SK-N-DZ (cell line): ENCODE results near the gene TDRD9.

Experiments used
- DNase-seq: peaks from one replicate; pipeline ENCODE4 v3.0.0-alpha.2; 2015; ENCODE audit warnings: low spot score

TDRD9 gene

DNA sequence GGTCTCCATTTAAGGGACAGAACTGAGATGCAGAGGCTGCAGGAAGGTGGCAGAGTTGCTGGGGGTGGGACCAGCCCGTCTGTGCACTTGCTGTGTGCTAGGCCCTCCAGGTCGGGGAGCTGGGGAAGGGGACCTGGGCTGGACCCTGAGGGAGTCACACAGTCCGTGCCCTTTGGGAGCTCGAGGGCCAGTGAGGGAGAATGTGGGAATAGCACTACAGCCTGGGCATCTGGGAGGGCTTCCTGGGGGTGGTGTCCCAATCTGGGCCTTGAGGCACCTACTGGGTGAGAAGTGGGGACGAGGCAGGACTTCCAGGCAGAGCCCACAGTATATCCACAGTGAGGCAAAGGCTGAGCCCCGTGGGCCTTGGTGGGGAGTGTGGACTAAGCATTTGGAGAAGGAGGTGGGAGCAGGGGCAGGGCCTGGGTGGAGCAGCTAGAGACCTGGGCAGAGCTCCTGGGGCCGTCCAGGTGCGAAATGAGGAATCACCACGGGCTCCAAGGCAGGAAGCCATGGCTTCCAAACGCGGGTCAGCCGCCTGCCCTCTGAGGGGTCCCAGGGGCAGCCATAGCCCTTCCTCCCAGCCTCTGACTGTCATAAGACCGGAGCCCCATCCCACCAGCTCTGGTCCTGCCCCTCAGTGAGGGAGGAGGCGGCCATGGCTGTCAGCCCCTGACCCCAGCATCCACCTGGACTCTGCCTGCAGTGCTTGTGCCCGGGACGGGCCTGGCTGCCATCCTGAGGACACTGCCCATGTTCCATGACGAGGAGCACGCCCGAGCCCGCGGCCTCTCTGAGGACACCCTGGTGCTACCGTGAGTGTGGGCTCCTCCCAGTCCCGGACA is 163.9 kb downstream of the TDRD9 start:
- no peak for DNase-seq

DNA sequence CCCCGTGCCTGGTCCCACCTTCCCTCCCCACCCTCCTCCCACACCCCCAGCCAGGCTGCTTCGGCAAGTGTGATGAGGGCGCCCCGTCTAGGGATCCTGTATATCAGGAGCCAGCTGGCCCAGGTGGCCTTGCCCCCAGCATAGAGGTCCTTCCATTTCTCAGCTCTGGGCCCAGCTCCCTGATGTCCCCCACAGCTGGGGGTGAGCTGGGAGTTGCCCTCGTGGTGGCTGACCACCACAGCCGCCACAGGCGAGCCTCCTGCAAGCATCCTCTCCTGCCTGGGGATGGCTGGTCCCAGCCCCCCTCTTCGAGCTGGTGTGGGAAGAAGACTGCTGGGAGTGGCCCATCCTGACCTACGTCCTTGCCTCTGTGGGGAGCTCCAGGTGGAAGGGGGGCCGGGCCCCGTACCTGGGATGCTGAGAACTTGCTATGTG is 164.7 kb downstream of the TDRD9 start:
- no peak for DNase-seq

DNA sequence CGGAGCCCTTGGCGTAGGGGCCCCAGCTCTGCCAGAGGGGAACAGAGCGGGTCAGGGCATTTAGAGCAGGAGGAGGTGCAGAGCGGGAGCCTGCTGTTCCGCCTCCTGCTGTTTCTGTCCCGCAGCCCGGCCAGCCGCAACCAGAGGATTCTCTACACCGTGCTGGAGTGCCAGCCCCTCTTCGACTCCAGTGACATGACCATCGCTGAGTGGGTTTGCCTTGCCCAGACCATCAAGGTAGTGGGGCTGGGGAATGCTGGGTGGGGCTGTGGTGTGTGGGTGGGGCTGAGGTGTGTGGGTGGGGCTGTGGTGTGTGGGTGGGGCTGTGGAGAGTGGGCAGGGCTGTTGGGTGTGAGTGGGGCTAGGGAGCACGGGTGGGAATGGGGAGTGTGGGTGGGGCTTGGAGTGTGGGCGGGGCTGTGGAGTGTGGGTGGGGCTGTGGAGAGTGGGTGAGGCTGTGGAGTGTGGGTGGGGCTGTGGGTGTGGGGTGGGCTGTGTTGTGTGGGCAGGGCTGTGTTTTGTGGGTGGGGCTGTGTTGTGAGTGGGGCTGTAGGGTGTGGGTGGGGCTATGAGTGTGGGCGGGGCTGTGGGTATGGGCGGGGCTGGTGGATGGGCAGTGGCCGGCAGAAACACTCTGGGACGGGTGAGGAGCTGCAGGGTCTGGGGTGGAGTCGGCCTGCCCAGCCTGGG is 165.3 kb downstream of the TDRD9 start:
- no peak for DNase-seq

DNA sequence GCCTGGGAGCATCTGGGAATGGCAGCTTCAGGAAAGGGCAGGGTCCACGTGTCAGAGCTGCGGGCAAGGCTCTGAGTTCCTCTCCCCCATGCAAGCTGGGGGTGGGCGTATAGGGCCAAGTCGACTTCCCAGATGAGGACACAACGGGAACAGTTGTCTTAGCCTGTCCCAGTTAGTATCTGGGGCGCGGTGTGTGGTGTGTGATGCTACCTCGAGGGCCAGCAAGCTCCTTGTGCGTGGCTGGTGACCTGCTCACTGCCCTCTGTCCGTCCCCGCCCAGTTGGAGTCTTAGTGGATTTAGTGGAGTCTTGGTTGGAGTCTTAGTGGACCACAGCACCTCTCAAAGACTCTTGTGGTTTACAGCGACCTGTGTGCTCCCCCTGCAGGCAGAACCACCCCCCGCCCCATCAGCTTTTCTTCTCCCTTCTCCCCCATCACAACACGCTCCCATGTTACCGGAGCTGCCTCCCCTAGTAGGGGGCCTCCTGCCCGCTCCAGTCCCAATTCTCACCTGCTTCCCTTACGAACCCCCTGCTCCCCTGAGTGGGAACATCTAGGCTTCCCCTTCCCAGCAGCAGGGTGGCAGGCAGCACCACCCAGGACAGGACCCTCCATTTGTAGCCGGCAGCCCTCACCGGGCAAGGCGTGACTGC is 165.9 kb downstream of the TDRD9 start:
- DNase-seq, result no peak

DNA sequence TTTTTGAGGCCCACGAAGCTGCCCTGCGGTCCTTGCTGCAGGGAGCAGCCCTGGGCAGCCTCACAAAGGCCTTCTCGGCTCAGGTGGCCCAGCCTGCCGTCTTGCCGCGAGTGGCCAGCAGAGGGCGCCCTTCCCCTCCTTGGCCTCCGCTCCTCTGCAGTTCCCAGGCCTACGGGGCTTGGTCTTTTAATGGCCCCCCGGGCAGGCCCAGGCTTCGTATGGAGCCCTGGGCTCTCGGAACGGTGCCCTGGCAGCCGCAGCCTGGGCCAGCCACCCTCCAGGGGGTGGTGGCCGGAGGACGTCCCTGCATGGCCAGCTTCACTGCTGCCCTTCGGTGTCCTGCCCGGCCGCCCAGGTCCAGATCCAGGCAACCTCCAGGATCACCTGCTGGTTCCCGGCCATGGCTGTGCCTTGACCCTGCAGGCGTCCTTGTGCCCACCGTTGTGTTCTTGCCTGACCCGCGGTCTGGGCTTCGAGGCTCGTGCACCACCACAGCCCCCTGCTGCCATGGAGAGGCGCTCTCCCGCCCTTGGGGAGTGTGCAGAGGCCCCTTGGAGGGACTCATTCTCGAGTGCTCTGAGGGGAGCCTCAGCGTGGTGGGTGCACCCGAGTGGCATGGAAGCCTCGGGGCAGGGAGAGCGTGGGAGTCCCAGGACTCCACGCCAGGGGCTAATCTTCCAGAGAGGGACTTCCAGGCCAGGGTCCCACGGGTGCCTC is 166.6 kb downstream of the TDRD9 start:
- DNase-seq, result peak; percentile 36

DNA sequence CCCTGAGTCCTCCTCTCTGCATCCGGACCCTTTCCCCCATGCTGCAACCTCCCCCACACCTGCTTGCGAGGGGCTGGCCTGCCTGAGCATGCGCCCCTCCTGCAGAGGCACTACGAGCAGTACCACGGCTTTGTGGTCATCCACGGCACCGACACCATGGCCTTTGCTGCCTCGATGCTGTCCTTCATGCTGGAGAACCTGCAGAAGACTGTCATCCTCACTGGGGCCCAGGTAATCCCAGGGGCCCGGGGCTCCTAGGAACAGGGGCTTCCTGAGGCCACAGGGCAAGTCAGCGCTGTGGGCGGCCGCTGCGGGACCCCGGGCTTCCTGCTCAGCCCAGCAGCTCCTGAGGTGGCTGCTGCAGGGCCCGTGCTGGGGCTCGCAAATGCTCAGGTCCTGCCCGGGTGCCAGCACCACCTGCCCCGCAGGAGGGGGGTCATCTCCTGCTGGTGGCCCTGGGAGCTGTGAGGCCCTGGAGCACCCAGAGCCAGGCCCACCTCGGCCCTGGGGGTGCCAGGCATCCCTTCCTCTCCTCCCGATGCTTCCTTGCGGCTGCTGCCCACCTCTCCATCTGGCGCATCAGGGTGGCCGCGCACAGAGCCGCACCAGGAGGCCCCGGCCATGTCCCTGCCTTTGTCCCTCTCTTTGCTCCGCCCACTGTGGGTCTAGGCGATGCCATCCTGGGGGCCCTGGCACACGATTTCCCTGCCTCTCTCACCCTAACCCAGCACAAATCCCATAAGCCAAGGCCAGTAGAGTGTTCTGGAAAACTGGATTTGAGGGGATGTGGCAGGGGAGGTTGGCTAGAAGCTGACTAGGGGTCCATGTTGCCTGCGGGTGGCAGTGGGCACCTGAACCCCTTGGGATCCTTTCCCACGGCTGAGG is 167.4 kb downstream of the TDRD9 start:
- no peak for DNase-seq

DNA sequence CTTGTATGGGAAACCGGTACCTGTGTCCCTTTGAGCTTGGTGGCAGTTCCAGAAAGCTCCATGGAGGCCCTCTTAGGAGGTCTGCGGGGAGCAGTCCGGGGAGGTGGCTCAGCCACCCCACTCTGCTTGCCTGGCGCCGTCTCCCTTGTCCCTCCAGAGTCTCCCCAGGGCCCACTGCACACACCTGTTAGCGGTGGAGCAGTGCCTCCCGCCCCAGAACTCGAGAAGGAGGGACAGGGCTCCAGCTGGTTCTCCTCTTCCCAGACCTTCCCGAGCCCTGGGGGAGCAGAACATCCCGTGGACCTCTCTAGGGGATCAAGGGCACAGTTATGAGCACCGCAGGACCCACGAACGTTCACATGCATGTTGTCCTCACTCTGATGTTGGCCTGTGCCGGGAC is 168.1 kb downstream of the TDRD9 start:
- no peak for DNase-seq

DNA sequence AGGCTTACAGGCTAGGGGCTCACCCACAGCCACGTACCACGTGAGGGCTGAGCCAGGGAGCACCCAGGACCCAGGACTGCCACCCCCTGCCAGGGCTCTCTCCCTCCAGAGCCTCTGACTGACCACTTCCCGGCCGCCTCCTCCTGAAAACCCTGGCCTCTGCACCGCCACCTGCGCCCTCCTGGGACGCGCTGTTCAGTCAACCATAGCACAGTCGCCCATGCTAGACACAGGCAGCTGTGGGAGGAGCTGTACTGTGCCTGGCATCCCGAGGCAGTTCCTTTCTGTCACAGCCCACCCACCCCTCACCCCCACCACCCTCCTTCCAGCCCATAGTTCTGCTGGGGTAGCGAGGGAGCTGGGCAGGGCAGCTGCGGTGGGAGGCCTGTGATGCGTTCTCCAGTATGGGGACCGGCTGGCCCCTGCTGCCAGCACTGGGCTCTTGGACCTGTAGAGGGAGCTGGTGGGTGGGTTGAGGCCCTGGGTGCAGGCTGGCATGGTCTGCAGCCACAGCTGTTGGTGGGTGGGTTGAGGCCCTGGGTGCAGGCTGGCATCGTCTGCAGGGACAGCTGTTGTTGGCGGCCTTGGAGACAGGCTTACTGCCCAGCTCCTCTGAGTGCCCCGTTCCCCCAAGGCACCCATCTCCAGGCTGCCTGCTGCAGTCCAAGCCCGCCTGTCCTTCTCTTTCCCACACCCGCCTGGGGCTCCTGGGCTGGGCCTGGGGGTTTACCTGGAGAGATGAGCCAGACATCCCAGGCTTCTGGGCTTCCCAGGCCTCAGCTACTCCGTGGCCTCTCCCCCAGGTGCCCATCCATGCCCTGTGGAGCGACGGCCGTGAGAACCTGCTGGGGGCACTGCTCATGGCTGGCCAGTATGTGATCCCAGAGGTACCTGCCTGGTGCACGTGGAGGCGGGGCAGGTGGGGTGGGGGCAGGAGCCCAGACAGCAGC is 168.8 kb downstream of the TDRD9 start:
- DNase-seq, result no peak

DNA sequence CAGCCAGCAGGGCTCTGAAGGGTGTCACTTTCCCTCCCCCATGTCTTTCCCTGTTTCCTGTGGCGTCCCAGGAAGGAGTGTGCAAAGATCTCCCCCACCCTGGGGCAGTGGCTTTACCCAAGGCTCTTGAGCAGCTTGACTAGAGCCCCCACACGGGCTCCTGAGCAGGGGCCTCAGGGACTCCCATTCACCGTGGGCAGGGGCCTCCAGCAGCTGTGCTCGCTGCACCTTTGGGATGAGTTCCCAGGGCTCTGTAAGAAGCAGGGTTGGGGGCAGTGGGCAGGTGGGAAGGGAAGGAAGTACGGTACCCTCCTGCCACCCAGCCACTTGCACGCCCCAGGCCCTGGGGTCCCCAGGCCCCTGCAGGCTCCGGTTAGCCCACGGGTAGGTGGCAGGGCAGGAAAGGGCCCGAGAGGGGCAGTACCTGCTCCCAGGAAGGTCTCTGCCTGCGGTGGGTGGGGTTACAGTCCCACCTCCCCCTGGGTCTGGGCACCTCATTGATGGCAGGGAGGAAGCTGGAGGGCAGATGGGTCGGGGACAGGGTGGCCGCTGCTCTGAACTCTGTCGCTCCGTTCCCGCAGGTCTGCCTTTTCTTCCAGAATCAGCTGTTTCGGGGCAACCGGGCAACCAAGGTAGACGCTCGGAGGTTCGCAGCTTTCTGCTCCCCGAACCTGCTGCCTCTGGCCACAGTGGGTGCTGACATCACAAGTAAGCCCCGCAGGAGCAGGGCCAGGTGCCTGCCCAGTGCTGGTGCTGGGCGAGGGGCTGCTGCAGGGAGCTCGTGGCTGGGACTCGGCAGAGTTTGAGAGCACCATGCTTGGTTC is 170.2 kb downstream of the TDRD9 start:
- DNase-seq, result no peak

DNA sequence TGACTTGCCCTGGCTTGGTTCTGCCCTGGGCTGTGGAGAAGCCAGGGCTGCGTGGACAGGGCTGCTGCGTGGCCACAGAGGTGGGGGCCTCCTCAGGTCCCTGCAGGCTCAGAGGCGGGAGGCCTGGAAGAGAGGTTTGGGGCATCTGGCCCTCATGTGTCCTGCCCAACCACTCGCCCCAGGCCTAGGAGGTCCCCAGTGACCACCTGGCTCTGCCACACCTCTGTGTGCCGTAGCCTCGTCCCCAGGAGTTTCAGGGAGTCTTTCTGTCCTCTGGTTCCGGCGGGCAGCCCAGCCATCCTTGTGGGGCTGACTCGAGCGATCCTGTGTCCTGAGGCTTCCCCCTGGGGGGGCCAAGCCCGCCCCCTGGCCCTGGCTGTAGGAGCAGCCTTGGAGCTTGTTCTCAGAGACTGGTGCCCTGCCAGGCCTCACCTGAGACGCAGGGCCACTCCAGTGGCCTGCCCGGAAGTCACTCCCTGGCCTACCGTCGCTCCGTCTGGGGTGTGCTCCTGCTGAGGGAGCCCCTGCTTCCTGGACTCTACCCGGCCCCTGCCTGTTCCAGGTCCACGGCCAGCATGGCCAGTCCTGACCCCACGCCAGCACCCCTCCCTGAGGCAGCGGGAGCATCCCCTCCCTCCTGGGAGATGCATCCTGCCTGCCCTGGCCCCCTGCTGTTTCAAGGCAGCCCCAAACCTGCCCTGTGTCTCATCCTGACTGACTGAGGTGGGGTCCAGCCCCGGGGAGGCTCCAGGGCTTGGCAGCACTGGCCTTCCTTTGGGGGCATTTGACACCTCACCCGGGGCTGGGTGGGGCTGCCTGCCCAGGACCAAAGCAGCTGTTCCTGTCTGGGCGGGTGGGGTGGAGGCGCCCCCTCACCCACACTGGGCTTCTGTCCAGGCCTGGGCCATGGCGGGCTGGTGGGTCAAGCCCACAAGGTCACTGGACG is 171.1 kb downstream of the TDRD9 start:
- no peak for DNase-seq

DNA sequence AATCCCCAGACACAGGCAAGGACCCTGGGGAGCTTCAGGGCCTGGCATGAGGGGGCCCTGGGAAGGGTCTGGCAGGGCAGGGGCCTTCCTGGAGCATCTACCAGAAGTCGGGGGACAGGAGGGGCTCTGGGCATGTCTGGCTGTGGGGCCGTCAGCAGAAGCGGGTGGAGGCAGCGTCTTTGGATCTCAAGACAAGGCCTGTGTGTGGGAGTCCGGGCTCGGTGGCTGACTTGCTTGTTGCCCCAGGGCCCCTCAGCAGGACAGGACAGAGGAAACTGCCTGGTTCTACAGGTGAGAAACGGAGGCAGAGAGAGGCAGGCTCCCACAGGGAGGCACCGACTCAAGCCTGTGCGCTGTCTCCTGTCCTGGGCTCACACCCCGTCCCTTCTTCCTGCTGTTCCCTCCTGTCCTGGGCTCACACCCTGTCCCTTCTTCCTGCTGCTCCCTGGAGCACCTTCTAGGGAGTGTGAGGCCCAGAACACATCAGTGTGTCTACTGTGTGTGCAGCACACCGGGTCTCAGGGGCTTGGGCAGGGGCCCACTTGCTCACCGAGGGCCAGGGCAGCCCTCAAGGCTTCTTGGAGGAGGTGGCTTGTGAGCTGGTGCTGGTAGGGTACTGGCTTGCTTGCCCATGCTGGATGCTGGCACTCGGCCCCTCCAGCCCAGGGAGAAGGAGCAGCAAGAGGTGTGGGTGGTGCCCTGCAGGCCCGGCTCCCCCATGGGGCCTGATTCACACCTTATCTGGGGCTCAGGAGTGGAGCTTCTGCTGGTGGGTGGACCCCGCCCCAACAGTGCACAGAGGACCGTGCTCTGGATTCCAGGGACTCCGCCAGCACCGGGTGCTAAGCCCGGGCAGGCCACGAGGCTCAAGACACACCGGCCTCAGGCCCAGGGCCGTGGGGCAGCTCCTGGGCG is 172.2 kb downstream of the TDRD9 start:
- DNase-seq, result no peak

DNA sequence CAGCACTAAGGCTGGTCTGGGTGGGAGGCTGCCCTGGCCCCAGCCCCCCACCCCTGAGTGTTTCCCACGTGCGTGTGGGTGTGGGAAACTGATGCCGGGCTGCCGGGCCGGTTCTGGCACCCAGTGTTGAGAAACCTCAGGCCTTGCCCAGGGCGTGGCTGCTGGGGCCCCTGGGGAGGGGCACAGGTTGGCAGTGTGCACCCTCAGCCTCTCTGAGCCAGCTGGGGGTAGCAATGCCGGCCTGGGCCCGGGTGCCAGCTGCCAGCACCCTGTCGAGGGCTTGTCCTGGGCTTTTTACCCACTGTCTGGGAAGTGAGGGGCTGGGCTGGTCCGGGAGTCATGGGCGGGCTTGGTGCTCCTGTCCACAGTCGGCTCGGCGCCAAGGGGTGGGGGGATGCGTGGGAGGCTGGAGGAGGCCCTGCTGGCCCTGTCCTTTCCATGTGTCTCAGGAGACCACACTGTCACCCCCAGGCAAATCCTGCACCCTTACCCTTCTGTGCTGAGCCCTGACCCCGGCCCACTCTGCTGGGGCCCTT is 172.9 kb downstream of the TDRD9 start:
- DNase-seq, result no peak

DNA sequence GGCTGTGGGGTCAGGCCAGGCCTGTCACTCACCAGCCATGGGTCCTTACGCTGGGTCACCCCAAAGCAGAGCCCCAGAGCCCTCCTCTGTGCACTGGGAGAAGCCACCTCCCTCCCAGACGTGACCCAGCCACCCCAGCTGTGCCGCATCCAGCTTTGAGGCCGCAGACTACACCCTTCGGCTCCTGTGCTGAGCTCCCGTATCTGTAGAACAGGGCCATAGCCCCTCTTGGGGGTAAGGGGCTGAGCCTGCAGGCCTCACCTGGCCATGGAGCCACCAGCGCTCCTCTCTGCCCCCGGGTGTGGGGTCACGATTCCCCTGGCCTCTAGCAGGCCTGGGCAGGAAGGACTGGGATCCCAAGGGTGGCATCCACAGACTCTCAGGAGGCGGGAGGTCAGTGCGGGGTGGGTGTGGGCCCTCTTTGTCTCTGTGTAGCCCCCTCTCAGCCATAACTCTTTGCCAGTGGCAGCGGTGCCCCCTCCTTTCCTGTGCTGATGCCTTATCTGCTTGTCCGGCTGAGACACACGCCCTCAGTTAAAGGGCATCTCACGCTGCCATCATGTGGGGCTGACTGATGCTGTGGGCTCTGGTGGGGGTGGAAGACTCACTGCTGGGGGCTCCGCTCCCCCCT is 173.5 kb downstream of the TDRD9 start:
- no peak for DNase-seq
